IPS-15b (cell line): ENCODE data around the gene IL25.
"Not testable (repeated sequence)": the region's sequence is repeated elsewhere in the genome, so short reads cannot be mapped to it uniquely, and the experiment has no call there.

Source experiments
- H3K27me3 ChIP-seq: one replicate; pipeline ENCODE4 v1.6.1; 2013; ENCODE audit warnings: low read length; ENCODE audit not compliant: control insufficient read depth, insufficient read depth
- H3K36me3 ChIP-seq: one replicate; pipeline ENCODE4 v1.6.1; 2013; ENCODE audit warnings: low read length; ENCODE audit not compliant: control insufficient read depth, insufficient read depth
- H3K4me1 ChIP-seq: one replicate; pipeline ENCODE4 v1.6.1; 2013; ENCODE audit warnings: mild to moderate bottlenecking, low read length; ENCODE audit not compliant: control insufficient read depth, insufficient read depth
- H3K4me3 ChIP-seq: one replicate; pipeline ENCODE4 v1.5.1; 2013; ENCODE audit warnings: low read depth, low read length
- H3K9ac ChIP-seq: one replicate; pipeline ENCODE4 v1.6.1; 2013; ENCODE audit warnings: low read depth, mild to moderate bottlenecking, low read length
- H3K9me3 ChIP-seq: one replicate; pipeline ENCODE4 v1.6.1; 2013; ENCODE audit warnings: mild to moderate bottlenecking, low read length; ENCODE audit not compliant: control insufficient read depth, insufficient read depth

Gene IL25

GRCh38 chr14:23379366-23380196 lies 7.0 kb downstream of the IL25 start:
- H3K27me3 ChIP-seq, result peaks cover 25% of the 10 kb centered on the region
- no peaks in the 10 kb centered on the region for H3K9me3 ChIP-seq
- H3K36me3 ChIP-seq, result no peaks in the 10 kb centered on the region
- no peak overlapping the region for H3K4me3 ChIP-seq
- no peak overlapping the region for H3K9ac ChIP-seq
- H3K4me1 ChIP-seq, result peaks cover 2% of the 10 kb centered on the region

- H3K4me1 ChIP-seq, result peaks cover 2% of the 10 kb centered on the region
- no peaks in the 10 kb centered on the region for H3K9me3 ChIP-seq
- H3K9ac ChIP-seq, result no peak overlapping the region
- no peaks in the 10 kb centered on the region for H3K36me3 ChIP-seq
- no peak overlapping the region for H3K4me3 ChIP-seq
- peaks cover 25% of the 10 kb centered on the region for H3K27me3 ChIP-seq
Observed at GRCh38 chr14:23380197-23380914, 7.7 kb downstream of the IL25 start.

GRCh38 chr14:23380976-23381375 lies 8.4 kb downstream of the IL25 start:
- no peak overlapping the region for H3K4me3 ChIP-seq
- H3K4me1 ChIP-seq, result peaks cover 2% of the 10 kb centered on the region
- H3K9me3 ChIP-seq, result no peaks in the 10 kb centered on the region
- H3K27me3 ChIP-seq, result peaks cover 22% of the 10 kb centered on the region
- no peak overlapping the region for H3K9ac ChIP-seq
- no peaks in the 10 kb centered on the region for H3K36me3 ChIP-seq

GRCh38 chr14:23381871-23382270 lies 9.3 kb downstream of the IL25 start:
- no peaks in the 10 kb centered on the region for H3K9me3 ChIP-seq
- H3K27me3 ChIP-seq, result peaks cover 22% of the 10 kb centered on the region
- H3K36me3 ChIP-seq, result no peaks in the 10 kb centered on the region
- H3K4me1 ChIP-seq, result peaks cover 2% of the 10 kb centered on the region
- H3K9ac ChIP-seq, result no peak overlapping the region
- H3K4me3 ChIP-seq, result no peak overlapping the region

GRCh38 chr14:23382276-23382675 lies 9.7 kb downstream of the IL25 start:
- Histone ChIP-seq H3K4me3 (no peak overlapping the region), H3K9ac (no peak overlapping the region), H3K27me3 (peaks cover 21% of the 10 kb centered on the region), H3K9me3 (no peaks in the 10 kb centered on the region), H3K36me3 (no peaks in the 10 kb centered on the region), H3K4me1 (peaks cover 2% of the 10 kb centered on the region)

GRCh38 chr14:23382731-23383440 lies 10.3 kb downstream of the IL25 start:
- Histone ChIP-seq H3K4me3 (no peak overlapping the region), H3K9me3 (no peaks in the 10 kb centered on the region), H3K9ac (no peak overlapping the region), H3K27me3 (peaks cover 15% of the 10 kb centered on the region), H3K36me3 (no peaks in the 10 kb centered on the region), H3K4me1 (peaks cover 2% of the 10 kb centered on the region)

GRCh38 chr14:23384364-23385080 lies 11.9 kb downstream of the IL25 start:
- Histone ChIP-seq H3K9me3 (no peaks in the 10 kb centered on the region), H3K27me3 (peaks cover 2% of the 10 kb centered on the region), H3K4me3 (no peak overlapping the region), H3K4me1 (peaks cover 2% of the 10 kb centered on the region), H3K9ac (no peak overlapping the region), H3K36me3 (no peaks in the 10 kb centered on the region)

GRCh38 chr14:23385244-23385641 lies 12.6 kb downstream of the IL25 start:
- Histone ChIP-seq H3K9me3 (no peaks in the 10 kb centered on the region), H3K36me3 (no peaks in the 10 kb centered on the region), H3K27me3 (no peaks in the 10 kb centered on the region), H3K9ac (no peak overlapping the region), H3K4me3 (no peak overlapping the region), H3K4me1 (no peaks in the 10 kb centered on the region)

- H3K9ac ChIP-seq, result no peak overlapping the region
- H3K27me3 ChIP-seq, result no peaks in the 10 kb centered on the region
- no peaks in the 10 kb centered on the region for H3K9me3 ChIP-seq
- no peak overlapping the region for H3K4me3 ChIP-seq
- no peaks in the 10 kb centered on the region for H3K36me3 ChIP-seq
- H3K4me1 ChIP-seq, result no peaks in the 10 kb centered on the region
Observed at GRCh38 chr14:23385642-23386265, 13.1 kb downstream of the IL25 start.

GRCh38 chr14:23386266-23386657 lies 13.7 kb downstream of the IL25 start:
- not testable (repeated sequence) for H3K9me3 ChIP-seq, H3K4me1 ChIP-seq, H3K27me3 ChIP-seq, H3K4me3 ChIP-seq, H3K9ac ChIP-seq, H3K36me3 ChIP-seq

- Histone ChIP-seq H3K27me3 (no peaks in the 10 kb centered on the region), H3K36me3 (no peaks in the 10 kb centered on the region), H3K4me1 (no peaks in the 10 kb centered on the region), H3K4me3 (no peak overlapping the region), H3K9ac (no peak overlapping the region), H3K9me3 (no peaks in the 10 kb centered on the region)
Observed at GRCh38 chr14:23386999-23387398, 14.4 kb downstream of the IL25 start.
